Measurements from ENCODE around the gene MACROD2.
"Not testable (repeated sequence)": the region's sequence is repeated elsewhere in the genome, so short reads cannot be mapped to it uniquely, and the experiment has no call there.

The MACROD2 gene

DNA sequence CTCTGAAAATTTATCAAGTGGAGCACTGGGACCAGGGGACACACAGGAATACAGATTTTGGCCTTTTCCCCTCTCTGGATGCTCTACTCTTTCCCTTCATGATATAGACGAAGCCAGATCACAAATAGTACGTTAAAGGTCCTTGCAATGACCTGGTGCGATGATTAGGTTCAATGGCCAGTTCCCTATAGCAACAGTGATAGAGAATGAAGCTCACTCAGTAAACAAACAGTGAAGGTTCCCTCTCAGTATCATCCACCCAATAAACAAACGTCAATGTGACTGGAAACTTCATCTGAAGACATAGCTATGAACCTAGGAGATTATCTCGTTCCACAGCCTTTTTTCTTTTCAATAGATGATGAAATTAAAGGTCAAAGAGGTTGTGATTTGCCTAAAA lies 1981.7 kb downstream of the MACROD2 start:
- no peak for DNase-seq

- DNase-seq: no peak
Measured at GRCh38 chr20:15977758-15978157, 1982.4 kb downstream of the MACROD2 start.

DNA sequence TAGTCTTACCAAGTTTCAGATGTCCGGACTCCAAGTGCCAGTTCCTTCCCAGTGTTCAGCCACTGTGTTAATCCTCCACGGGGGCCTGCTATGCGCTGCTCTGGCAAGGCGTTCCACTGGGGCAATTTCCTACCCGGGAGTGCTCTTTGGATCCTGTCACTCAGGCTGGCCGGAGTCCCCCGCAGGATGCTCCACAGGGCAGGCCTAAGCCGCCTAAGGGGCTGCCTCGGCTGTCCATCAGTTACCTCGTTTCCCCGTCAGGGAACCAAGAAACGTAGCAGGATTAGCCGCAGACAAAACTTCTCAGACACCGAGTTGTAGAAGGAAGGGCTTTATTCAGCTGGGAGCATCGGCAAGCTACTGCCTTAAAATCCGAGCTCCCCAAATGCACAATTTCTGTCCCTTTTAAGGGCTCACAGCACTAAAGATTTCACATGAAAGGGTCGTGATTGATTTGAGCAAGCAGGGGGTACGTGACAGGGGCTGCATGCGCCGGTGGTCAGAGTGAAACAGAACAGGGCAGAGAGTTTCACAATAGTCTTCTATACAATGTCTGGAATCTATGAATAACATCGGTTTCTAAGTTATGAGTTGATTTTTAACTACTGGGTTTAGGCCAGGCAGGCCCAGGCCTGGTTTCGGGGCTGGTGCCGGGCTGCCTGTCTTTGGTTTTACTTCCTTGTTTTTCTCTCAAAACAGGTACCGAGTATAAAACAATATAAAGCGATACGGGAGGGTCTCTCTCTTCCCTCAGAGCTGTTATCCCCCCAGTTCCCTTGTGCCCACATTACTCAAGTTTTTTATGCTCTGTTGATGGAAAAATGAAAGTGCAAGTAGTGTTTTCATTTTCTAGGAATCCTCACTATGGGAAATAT lies 1990.4 kb downstream of the MACROD2 start:
- DNase-seq: not testable (repeated sequence)

DNA sequence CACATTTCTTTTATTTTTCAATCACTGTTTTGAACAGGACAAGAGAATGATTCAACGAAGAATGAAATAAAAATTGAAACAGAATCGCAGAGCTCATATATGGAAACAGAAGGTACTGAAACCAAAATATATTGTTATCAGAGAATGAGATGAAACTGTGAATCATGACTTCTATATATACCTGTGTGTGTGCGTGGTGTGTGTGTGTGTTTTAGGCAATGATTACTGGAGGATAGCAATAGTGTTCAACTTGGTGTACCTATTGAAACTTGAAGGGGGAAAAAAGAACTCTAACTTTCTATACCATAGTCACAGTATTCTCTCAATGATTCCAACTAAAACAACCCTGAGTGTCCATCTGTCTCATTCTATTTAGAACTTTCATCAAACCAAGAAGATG lies 1991.4 kb downstream of the MACROD2 start:
- no peak for DNase-seq

DNA sequence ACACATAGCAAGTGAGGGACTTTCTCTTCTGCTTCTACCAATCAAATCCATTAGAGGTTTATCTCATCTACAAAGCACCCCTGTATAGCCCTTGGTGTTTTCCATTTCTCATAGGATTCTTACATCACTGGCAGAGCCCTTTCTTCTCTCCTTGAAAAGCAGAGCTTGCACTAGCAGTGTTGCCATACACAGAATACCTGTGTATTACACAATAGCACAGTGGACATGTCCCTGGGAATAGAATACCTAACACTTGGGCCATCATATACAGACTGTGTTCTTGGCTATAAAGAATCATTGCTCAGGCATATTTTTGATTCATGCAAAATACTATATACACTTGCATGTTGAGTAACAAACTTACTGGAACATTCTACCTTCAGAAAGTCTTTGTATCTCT lies 1996.0 kb downstream of the MACROD2 start:
- DNase-seq: no peak

DNA sequence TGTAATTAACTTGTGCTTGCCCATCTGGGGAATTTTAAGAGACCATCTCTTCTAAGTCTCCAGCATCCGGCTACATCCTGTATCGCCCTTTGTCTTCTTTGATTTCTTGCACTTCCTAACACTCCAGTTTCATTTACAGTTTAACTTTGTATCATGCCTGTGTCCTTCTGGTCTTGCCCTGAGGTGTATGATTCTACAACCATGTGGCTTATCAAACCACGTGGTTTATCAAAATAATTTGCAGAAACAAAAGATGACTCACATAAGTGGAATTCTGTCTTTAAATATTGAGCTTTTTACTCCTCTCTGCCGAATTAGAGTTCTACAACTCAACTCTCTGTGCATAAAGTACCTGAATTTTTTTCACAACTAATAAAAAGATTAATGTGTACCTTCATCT lies 1997.2 kb downstream of the MACROD2 start:
- no peak for DNase-seq

- DNase-seq: no peak
Measured at GRCh38 chr20:16000112-16000511, 2004.8 kb downstream of the MACROD2 start.

GRCh38 chr20:16001286-16001685 lies 2006.0 kb downstream of the MACROD2 start:
- no peak for DNase-seq

DNA sequence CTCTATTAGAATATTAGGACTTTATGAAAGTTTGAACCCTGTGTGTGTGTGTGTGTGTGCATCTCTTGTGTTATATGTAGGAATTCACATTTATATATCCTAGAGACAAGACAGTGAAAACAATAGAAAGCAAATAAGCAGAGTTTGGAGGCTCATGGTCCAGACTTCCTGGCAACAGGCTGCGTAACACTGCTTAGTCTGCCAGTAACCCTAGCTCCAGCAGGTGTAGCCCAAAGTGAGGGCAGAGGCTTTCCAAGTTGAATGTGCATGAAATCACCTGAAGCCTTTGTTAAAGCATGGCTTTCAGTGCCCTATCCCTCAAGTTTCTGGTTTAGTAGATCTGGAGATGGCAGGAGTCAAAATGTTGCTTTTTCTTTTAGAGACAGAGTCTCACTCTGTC lies 2008.0 kb downstream of the MACROD2 start:
- no peak for DNase-seq

DNA sequence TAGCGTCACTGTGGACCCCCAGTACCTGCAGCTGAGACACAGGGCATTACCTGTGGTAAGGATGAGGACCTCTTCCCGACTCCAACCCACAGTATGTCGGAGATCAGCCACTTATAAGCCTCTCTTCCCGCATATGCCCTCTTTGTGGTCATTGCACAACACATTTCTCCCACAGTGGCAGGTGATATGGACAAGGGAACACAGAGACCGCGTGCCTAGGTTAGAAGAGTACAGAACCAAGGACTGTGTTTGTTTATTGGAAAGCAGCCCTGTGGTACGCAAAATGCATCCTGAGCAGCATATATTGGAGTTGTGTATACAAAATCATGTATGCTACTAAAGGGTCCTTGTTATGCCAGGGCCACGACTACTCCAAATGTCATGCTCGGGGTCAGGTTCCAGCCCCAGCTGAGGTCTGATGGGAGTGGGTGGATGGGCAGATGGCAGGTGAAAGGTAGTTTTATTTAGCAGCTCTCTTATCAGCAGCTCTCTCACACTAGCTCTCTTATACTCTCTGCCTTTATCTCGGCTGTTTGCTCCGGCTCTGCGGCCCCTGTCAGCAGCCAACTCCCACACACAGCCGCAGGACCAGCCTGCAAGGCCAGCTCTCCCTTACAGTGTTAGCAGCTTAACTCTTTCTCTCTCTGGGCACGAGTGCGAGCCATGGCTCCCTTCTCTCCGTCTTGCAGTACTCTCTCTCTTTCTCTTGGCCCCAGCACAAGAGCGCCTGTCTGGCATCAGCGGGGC lies 2009.0 kb downstream of the MACROD2 start:
- no peak for DNase-seq

GRCh38 chr20:16005021-16005914 lies 2010.0 kb downstream of the MACROD2 start:
- DNase-seq: no peak

GRCh38 chr20:16005915-16006493 lies 2010.7 kb downstream of the MACROD2 start:
- no peak for DNase-seq

DNA sequence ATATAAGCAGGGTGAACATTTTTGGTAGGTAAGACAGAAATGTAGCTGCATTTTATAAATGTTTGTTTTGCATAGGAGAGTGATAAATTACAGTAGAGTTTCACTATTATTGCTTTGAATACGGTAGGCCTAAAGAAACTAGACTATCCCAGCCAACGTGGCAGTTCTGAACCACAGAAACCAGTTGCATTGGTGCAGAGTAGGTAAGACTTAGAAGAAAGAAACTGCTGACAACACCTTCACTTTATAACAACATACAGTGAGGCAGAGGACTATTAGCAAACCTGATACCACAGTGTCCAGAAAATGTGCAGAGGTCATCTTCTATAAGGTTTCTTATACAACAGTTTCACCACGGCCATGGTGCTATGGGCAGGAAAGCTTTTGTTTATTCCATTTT lies 2011.8 kb downstream of the MACROD2 start:
- DNase-seq: no peak

DNA sequence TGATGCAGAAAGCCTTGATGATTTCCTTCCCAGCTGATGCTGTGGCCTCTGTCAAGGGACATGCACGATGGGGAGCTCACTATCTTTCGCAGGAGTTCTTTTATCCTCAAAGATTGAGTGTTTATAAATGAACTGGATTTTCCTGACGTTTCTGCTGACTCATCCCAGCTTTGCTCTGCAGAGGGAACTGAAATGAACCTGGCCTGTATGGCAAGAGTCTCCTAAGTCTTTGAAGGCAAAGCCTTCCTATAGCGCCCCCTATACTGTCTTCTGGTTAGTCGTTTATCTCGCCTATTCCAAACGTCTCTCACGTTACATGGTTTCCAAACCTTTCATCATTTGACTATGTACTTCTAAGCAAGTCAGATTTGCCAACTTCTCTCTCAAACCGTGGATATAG lies 2012.6 kb downstream of the MACROD2 start:
- no peak for DNase-seq

DNA sequence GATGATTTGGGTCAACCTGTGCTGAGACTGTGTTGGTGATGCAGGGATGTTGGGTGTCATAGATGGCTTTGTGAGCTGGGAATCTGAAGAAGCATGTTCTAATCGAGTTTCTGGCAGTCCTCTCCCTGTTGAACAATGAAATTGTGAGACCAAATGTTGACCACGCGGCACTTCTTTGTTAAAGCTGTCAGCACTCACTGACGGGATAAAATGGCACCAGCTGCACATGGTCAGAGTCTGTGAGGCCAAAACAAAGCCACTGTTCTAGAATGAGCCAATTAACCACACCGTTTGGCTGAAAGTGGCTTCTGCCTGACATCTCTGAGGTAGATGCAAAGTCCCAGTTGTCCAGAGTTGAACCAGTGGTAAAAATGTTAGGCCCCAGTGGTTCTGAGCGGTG lies 2015.7 kb downstream of the MACROD2 start:
- no peak for DNase-seq

DNA sequence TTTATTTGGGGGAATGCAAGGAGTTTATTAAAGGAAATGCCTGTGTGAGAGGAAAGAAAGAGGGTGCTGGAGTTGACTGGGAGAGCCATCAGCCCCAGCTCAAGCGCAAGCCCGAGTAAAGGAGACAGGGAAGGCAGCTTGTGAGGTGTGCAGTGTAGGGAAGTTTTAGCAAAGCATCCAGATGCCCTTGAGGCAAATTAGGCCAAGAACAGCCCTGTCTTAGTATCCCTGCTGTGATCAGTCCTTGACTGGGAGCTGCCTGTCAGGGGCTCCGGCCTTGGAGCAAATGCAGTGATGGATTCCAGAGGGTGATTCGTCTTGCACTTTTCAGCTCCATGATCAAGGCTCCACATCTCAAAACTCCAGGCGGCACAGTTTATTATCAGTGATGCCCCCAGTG lies 2016.2 kb downstream of the MACROD2 start:
- no peak for DNase-seq

- DNase-seq: not testable (repeated sequence)
Measured at GRCh38 chr20:16012934-16013333, 2017.6 kb downstream of the MACROD2 start.

DNA sequence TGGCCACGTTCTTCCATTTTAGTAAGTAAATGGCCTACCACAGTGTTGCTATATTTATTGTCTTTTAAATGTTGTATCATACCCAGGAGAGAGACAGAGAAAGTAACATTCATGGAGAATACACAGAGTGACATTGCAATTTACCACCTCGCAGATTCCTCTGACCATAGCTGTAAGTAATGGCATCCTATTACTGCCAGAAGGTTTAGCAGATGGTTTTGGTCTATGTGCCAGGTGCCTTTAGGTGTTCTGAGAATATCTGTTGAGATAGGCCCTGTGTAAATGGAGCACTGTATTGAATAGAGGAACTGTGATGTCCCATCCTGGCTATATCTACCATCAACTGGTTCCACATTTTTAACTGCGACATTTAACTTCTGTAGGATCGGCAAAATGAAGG lies 2018.3 kb downstream of the MACROD2 start:
- DNase-seq: no peak

DNA sequence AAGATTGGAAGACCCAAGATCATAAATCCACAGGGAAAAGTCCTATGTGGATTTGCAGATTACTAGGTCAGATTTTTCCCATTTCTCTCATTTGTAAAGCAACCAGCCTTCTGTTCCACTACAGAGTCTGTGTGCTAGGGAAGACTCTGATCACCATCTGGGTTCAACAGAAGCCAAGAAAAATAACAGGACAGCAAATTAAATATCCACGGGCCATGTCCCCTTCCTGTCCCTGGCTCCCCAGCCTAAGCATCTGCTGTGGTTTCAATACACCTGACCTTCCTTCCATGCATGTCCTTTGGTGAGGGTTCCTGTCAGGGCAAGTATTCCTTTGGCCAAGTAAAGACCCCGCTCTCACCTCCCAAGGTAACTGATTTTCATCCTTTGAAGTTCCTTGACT lies 2019.1 kb downstream of the MACROD2 start:
- DNase-seq: no peak

- no peak for DNase-seq
Measured at GRCh38 chr20:16017656-16018055, 2022.3 kb downstream of the MACROD2 start.

DNA sequence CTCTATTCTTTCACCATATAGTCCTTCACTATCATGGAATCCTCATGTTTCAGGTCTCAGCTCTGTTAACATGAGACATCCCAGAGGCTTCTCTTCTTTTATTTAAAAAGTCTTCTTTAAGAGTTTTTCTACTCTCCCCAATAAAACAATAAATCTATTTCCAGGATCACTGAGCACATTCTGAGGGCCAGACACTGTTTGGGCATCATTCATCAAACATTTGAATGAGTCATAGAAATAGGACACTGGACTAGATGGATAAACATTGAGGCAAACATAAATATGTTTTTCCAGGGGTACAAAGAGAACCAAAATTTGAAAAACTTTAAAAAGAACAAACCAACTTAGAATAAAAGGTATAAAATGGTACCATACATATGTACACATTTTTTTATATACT lies 2023.6 kb downstream of the MACROD2 start:
- DNase-seq: no peak

- DNase-seq: no peak
Measured at GRCh38 chr20:16020971-16021370, 2025.7 kb downstream of the MACROD2 start.

GRCh38 chr20:16025084-16025483 lies 2029.8 kb downstream of the MACROD2 start:
- DNase-seq: peak; percentile 24
